HL-60 (cell line): ENCODE results near the gene RBFOX2.

Source experiments
- GABPA ChIP-seq: IDR thresholded peaks from 2 replicates; pipeline ENCODE4 v1.6.1; 2012; ENCODE audit warnings: low read depth
- POLR2AphosphoS5 ChIP-seq: IDR thresholded peaks from 2 replicates; pipeline ENCODE4 v1.6.1; 2012; ENCODE audit warnings: low read depth
- TF ChIP-seq, protein P1 (sequence below): IDR thresholded peaks from one replicate; pipeline ENCODE4 v1.5.1; 2011; ENCODE audit warnings: low read length, control low read depth, inconsistent platforms; ENCODE audit not compliant: insufficient read depth

DNA sequence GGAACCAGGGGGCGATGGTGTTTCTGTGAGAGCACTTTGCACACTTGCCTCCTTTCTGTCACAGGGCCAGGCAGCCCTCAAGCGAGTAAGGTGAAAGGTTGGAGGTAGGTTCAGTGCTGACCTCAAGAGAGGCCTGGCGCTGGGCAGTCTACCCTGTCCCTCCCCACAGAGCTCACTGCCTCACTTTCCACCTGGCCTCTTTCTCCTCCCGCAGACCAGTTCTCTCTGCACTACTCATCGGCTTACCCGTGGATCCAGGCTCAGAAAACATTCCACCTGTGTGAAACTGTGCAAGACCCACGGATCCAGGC, 294.2 kb downstream of the RBFOX2 start:
- TF ChIP-seq, protein P1, sequence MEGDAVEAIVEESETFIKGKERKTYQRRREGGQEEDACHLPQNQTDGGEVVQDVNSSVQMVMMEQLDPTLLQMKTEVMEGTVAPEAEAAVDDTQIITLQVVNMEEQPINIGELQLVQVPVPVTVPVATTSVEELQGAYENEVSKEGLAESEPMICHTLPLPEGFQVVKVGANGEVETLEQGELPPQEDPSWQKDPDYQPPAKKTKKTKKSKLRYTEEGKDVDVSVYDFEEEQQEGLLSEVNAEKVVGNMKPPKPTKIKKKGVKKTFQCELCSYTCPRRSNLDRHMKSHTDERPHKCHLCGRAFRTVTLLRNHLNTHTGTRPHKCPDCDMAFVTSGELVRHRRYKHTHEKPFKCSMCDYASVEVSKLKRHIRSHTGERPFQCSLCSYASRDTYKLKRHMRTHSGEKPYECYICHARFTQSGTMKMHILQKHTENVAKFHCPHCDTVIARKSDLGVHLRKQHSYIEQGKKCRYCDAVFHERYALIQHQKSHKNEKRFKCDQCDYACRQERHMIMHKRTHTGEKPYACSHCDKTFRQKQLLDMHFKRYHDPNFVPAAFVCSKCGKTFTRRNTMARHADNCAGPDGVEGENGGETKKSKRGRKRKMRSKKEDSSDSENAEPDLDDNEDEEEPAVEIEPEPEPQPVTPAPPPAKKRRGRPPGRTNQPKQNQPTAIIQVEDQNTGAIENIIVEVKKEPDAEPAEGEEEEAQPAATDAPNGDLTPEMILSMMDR, result no peak
- TF ChIP-seq GABPA (no peak), POLR2AphosphoS5 (no peak)
